ENCODE measurements around the gene FAM118B.

FAM118B gene

GRCh38 chr11:126169291-126169690 lies 42.3 kb upstream of the FAM118B start:
- Histone ChIP-seq H3K4me1 (ENCODE audit: control insufficient read depth in 2 of 2, insufficient read depth in 2 of 2, low read length in 2 of 2) (no peaks in the 10 kb centered on the region), H3K9me3 (ENCODE audit: control insufficient read depth in 2 of 2, low read length in 2 of 2) (no peaks in the 10 kb centered on the region), H3K27me3 (ENCODE audit: control insufficient read depth in 2 of 2, insufficient read depth in 2 of 2, low read length in 2 of 2) (peaks cover 0 to 3% of the 10 kb centered on the region in 2 donors), H3K9ac (ENCODE audit: low read depth in 1 of 2, low read length in 2 of 2) (no peak overlapping the region), H3K27ac (ENCODE audit: low read depth in 2 of 2, low read length in 2 of 2) (no peak overlapping the region), H3K36me3 (ENCODE audit: control insufficient read depth in 2 of 2, insufficient read depth in 2 of 2, low read length in 2 of 2) (no peaks in the 10 kb centered on the region), H3K4me3 (ENCODE audit: low read length in 2 of 2) (no peak overlapping the region)

- Histone ChIP-seq H3K9me3 (ENCODE audit: control insufficient read depth in 2 of 2, low read length in 2 of 2) (no peaks in the 10 kb centered on the region), H3K4me1 (ENCODE audit: control insufficient read depth in 2 of 2, insufficient read depth in 2 of 2, low read length in 2 of 2) (no peaks in the 10 kb centered on the region), H3K36me3 (ENCODE audit: control insufficient read depth in 2 of 2, insufficient read depth in 2 of 2, low read length in 2 of 2) (no peaks in the 10 kb centered on the region), H3K27ac (ENCODE audit: low read depth in 2 of 2, low read length in 2 of 2) (no peak overlapping the region), H3K9ac (ENCODE audit: low read depth in 1 of 2, low read length in 2 of 2) (no peak overlapping the region), H3K4me3 (ENCODE audit: low read length in 2 of 2) (no peak overlapping the region), H3K27me3 (ENCODE audit: control insufficient read depth in 2 of 2, insufficient read depth in 2 of 2, low read length in 2 of 2) (no peaks in the 10 kb centered on the region)
Measured at GRCh38 chr11:126172596-126173038, 39.0 kb upstream of the FAM118B start.

DNA sequence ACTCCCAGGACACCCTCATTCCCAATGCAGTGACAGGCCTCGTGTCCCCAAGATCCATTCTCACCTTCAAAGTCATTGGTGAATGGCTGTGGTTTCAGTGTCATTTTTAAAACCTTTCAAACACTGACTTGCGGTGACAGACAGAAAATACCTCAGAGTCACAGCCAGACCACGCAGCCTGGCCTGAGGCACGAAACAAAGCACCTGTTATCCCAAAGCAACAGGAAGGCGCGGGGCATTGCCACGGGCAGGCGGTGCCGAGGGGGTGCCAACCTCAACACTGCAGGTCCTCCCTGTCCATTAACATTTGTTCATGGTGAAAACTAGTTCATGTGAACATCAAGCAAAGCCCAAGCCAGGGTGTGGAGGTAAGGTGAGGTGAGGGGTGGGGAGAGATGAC lies 38.3 kb upstream of the FAM118B start:
- no peaks in the 10 kb centered on the region for H3K4me1 ChIP-seq (ENCODE audit: control insufficient read depth in 2 of 2, insufficient read depth in 2 of 2, low read length in 2 of 2)
- H3K36me3 ChIP-seq (ENCODE audit: control insufficient read depth in 2 of 2, insufficient read depth in 2 of 2, low read length in 2 of 2), result no peaks in the 10 kb centered on the region
- H3K9me3 ChIP-seq (ENCODE audit: control insufficient read depth in 2 of 2, low read length in 2 of 2), result no peaks in the 10 kb centered on the region
- H3K27ac ChIP-seq (ENCODE audit: low read depth in 2 of 2, low read length in 2 of 2), result no peak overlapping the region
- H3K9ac ChIP-seq (ENCODE audit: low read depth in 1 of 2, low read length in 2 of 2), result no peak overlapping the region
- no peak overlapping the region for H3K4me3 ChIP-seq (ENCODE audit: low read length in 2 of 2)
- no peaks in the 10 kb centered on the region for H3K27me3 ChIP-seq (ENCODE audit: control insufficient read depth in 2 of 2, insufficient read depth in 2 of 2, low read length in 2 of 2)

DNA sequence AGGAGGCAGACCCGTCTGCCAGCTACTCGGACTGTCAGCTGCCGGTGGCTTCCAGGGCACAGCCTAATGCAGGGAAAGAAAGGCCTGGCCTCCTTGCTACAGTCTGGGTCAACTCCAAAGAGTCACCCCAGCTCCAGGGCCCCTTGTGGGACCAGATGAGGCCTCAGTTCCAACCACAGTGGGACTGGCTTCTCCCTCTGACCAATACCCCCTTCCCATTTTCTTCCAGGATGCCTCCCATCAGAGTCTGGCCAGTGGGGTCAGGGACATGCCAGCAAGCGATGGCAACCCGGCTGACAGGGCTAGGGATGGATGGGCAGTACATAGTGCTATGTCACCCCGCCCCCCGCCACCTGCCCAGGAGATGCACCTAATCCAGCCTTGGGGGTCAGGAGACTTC lies 36.8 kb upstream of the FAM118B start:
- H3K9me3 ChIP-seq (ENCODE audit: control insufficient read depth in 2 of 2, low read length in 2 of 2), result no peaks in the 10 kb centered on the region
- H3K36me3 ChIP-seq (ENCODE audit: control insufficient read depth in 2 of 2, insufficient read depth in 2 of 2, low read length in 2 of 2), result no peaks in the 10 kb centered on the region
- H3K9ac ChIP-seq (ENCODE audit: low read depth in 1 of 2, low read length in 2 of 2), result no peak overlapping the region
- H3K4me1 ChIP-seq (ENCODE audit: control insufficient read depth in 2 of 2, insufficient read depth in 2 of 2, low read length in 2 of 2), result no peaks in the 10 kb centered on the region
- no peaks in the 10 kb centered on the region for H3K27me3 ChIP-seq (ENCODE audit: control insufficient read depth in 2 of 2, insufficient read depth in 2 of 2, low read length in 2 of 2)
- no peak overlapping the region for H3K4me3 ChIP-seq (ENCODE audit: low read length in 2 of 2)
- H3K27ac ChIP-seq (ENCODE audit: low read depth in 2 of 2, low read length in 2 of 2), result no peak overlapping the region

DNA sequence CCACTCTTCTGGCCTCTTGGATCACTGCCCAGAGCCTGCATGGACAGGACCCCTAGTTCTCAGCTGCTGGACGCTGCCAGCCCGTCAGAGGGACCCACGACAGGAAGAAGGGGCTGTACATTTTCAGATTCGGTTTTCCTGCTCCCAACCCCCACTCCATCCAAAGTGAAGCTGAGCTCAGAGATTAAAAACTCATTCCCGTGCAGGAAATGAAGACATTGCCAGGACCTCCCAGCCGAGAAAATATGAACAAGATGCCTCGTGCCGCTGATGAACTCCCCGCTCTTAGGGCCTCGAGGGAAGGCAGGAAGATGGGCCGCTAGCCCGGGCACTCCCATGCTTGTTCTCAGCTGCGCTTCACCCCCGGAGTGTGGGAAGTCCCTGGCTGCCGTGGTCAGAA lies 36.2 kb upstream of the FAM118B start:
- Histone ChIP-seq H3K36me3 (ENCODE audit: control insufficient read depth in 2 of 2, insufficient read depth in 2 of 2, low read length in 2 of 2) (no peaks in the 10 kb centered on the region), H3K9ac (ENCODE audit: low read depth in 1 of 2, low read length in 2 of 2) (no peak overlapping the region), H3K27me3 (ENCODE audit: control insufficient read depth in 2 of 2, insufficient read depth in 2 of 2, low read length in 2 of 2) (no peaks in the 10 kb centered on the region), H3K4me3 (ENCODE audit: low read length in 2 of 2) (no peak overlapping the region), H3K4me1 (ENCODE audit: control insufficient read depth in 2 of 2, insufficient read depth in 2 of 2, low read length in 2 of 2) (no peaks in the 10 kb centered on the region), H3K9me3 (ENCODE audit: control insufficient read depth in 2 of 2, low read length in 2 of 2) (no peaks in the 10 kb centered on the region), H3K27ac (ENCODE audit: low read depth in 2 of 2, low read length in 2 of 2) (no peak overlapping the region)

GRCh38 chr11:126176853-126177470 lies 34.6 kb upstream of the FAM118B start:
- Histone ChIP-seq H3K9ac (ENCODE audit: low read depth in 1 of 2, low read length in 2 of 2) (no peak overlapping the region), H3K4me3 (ENCODE audit: low read length in 2 of 2) (no peak overlapping the region), H3K27me3 (ENCODE audit: control insufficient read depth in 2 of 2, insufficient read depth in 2 of 2, low read length in 2 of 2) (no peaks in the 10 kb centered on the region), H3K27ac (ENCODE audit: low read depth in 2 of 2, low read length in 2 of 2) (no peak overlapping the region), H3K4me1 (ENCODE audit: control insufficient read depth in 2 of 2, insufficient read depth in 2 of 2, low read length in 2 of 2) (no peaks in the 10 kb centered on the region), H3K36me3 (ENCODE audit: control insufficient read depth in 2 of 2, insufficient read depth in 2 of 2, low read length in 2 of 2) (no peaks in the 10 kb centered on the region), H3K9me3 (ENCODE audit: control insufficient read depth in 2 of 2, low read length in 2 of 2) (no peaks in the 10 kb centered on the region)

DNA sequence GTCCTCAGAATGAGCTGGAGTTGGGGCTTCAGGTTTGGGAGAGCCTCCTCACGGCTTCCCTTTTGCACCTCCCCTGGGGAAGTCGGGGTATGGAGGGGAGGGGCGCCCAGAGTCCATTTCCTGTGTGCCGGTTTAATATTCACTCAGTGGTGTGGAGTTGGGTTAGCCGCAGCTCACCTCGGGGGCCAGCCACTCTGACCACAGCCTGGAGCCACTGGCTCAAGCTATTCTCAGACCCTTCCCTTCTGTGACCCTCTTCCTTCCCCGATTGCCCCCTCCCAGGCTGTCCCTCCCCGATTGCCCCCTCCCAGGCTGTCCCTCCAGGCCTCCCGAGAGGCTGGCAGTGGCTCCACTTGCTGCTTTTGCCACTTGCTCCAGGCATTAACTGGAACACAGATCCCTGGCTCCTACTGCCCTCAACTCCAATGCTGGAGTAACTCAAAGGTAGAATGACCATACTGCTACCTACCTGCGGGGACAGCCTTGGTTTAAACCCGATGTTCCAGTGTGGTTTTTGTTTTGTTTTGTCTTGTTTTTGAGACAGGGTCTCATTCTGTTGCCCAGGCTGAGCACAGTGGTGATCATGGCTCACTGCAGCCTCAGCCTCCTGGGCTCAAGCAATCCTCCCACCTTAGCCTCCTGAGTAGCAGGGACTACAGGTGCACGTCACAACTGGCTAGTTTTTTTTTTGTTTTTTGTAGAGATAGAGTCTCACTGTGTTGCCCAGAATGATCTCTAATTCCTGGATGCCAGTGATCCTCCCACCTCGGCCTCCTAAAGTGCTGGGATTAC lies 29.4 kb upstream of the FAM118B start:
- H3K27ac ChIP-seq (ENCODE audit: low read depth in 2 of 2, low read length in 2 of 2), result no peak overlapping the region
- H3K9ac ChIP-seq (ENCODE audit: low read depth in 1 of 2, low read length in 2 of 2), result no peak overlapping the region
- H3K4me1 ChIP-seq (ENCODE audit: control insufficient read depth in 2 of 2, insufficient read depth in 2 of 2, low read length in 2 of 2), result peaks cover 0 to 2% of the 10 kb centered on the region in 2 donors
- H3K27me3 ChIP-seq (ENCODE audit: control insufficient read depth in 2 of 2, insufficient read depth in 2 of 2, low read length in 2 of 2), result no peaks in the 10 kb centered on the region
- H3K4me3 ChIP-seq (ENCODE audit: low read length in 2 of 2), result no peak overlapping the region
- peaks cover 0 to 2% of the 10 kb centered on the region in 2 donors for H3K36me3 ChIP-seq (ENCODE audit: control insufficient read depth in 2 of 2, insufficient read depth in 2 of 2, low read length in 2 of 2)
- no peaks in the 10 kb centered on the region for H3K9me3 ChIP-seq (ENCODE audit: control insufficient read depth in 2 of 2, low read length in 2 of 2)

- no peaks in the 10 kb centered on the region for H3K9me3 ChIP-seq (ENCODE audit: control insufficient read depth in 2 of 2, low read length in 2 of 2)
- H3K27me3 ChIP-seq (ENCODE audit: control insufficient read depth in 2 of 2, insufficient read depth in 2 of 2, low read length in 2 of 2), result no peaks in the 10 kb centered on the region
- peaks cover 0 to 2% of the 10 kb centered on the region in 2 donors for H3K4me1 ChIP-seq (ENCODE audit: control insufficient read depth in 2 of 2, insufficient read depth in 2 of 2, low read length in 2 of 2)
- H3K36me3 ChIP-seq (ENCODE audit: control insufficient read depth in 2 of 2, insufficient read depth in 2 of 2, low read length in 2 of 2), result peaks cover 0 to 2% of the 10 kb centered on the region in 2 donors
- H3K9ac ChIP-seq (ENCODE audit: low read depth in 1 of 2, low read length in 2 of 2), result no peak overlapping the region
- H3K27ac ChIP-seq (ENCODE audit: low read depth in 2 of 2, low read length in 2 of 2), result no peak overlapping the region
- H3K4me3 ChIP-seq (ENCODE audit: low read length in 2 of 2), result no peak overlapping the region
Measured at GRCh38 chr11:126182787-126183445, 28.7 kb upstream of the FAM118B start.

DNA sequence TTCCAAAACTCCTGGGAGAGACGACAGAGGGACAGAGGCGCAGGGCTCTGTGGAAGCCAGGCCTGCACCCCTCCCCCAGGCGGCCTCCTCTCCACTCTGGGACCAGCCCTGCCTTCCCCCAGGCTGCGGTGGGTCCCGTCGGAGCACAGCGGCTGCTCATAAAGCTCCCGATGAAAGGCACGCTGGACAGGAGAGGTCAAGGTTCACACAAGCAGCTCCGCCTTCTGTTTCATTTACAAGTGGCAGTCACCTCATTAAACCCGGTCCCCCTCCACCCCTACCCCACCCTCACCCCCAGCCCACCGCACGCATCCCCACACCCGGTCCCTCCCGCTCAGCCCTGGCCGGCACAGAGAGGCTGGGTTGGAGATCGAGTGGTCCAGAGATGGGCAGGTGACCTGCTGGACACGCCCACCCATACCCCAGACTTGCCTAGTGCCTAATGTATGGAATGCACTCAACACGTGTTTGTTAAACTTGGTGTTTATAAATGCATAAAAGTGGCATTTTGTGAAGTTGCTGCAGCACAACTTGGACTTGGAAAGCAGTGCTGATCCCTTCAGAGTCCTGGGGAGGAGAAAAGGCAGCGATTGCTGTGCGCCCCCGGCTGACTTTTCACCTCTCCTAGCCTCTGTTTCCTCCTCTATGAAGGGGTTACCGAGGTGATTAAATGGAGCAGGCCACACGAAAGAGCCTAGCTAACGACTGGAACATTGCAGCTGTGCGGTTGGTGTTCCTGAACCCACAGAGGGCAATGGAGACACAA lies 26.1 kb upstream of the FAM118B start:
- Histone ChIP-seq H3K4me3 (ENCODE audit: low read length in 2 of 2) (no peak overlapping the region), H3K27ac (ENCODE audit: low read depth in 2 of 2, low read length in 2 of 2) (no peak overlapping the region), H3K27me3 (ENCODE audit: control insufficient read depth in 2 of 2, insufficient read depth in 2 of 2, low read length in 2 of 2) (no peaks in the 10 kb centered on the region), H3K36me3 (ENCODE audit: control insufficient read depth in 2 of 2, insufficient read depth in 2 of 2, low read length in 2 of 2) (peaks cover 0 to 2% of the 10 kb centered on the region in 2 donors), H3K4me1 (ENCODE audit: control insufficient read depth in 2 of 2, insufficient read depth in 2 of 2, low read length in 2 of 2) (peaks cover 0 to 2% of the 10 kb centered on the region in 2 donors), H3K9me3 (ENCODE audit: control insufficient read depth in 2 of 2, low read length in 2 of 2) (no peaks in the 10 kb centered on the region), H3K9ac (ENCODE audit: low read depth in 1 of 2, low read length in 2 of 2) (no peak overlapping the region)

Measured in mucosa of rectum (tissue), 2 donors.